Spleen (tissue), 7 donors: ENCODE data around the gene KRT39.

ENCODE experiments used
- POLR2AphosphoS5 ChIP-seq, 3 donors: sonication (generic); formaldehyde crosslinking; IDR thresholded peaks; one replicate each; pipeline ENCODE4 v1.5.1; 2017; ENCODE audit warnings: antibody characterized with exemption in 3 of 3
- TF ChIP-seq, protein P1 (sequence below), 11 experiments: fragments of 200-600 bp in 7 of 11; fragments of 450-650 bp in 4 of 11; sonication (generic) in 4 of 11; IDR thresholded peaks in 8 of 11; conservative IDR thresholded peaks in 3 of 11; 1 replicate in 7 of 11; 2 replicates in 4 of 11; pipeline versions ENCODE4 v1.4.0 to v1.8.0; 2016 to 2021; ENCODE audit warnings: antibody characterized with exemption in 11 of 11, inconsistent platforms in 4 of 11, mild to moderate bottlenecking in 1 of 11
- donor health status: DM: no; HTN: no; CAD: no; lungs with moderate emphysema.
- donor health status: DM: no; HTN: no; CAD: no.
- donor health status: DM: no; HTN: no; CAD: no.

DNA sequence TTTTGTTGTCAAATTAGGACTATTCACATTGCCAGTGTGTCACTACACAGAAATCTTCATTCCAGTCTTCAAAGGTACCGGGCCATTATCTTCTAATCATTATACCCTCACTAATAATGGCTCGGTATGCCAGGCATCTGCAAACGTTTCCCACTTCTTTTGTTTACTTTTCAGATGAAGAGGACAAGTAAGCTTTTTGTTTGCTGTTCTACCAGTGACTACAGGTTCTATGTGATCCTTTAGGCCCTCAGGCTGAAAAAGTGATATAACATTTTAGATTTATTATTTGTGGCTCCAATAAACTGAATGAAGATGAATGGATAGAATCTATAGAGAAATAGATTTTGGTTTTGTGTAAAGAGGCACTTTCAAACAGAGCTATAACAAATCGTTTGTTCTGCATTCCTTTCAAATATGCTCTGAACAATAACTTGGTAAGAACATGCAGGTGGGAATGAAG is 42.6 kb upstream of the KRT39 start:
- TF ChIP-seq POLR2AphosphoS5 (IDR thresholded peaks at IDR 0.05) = no peak
- TF ChIP-seq, protein P1, sequence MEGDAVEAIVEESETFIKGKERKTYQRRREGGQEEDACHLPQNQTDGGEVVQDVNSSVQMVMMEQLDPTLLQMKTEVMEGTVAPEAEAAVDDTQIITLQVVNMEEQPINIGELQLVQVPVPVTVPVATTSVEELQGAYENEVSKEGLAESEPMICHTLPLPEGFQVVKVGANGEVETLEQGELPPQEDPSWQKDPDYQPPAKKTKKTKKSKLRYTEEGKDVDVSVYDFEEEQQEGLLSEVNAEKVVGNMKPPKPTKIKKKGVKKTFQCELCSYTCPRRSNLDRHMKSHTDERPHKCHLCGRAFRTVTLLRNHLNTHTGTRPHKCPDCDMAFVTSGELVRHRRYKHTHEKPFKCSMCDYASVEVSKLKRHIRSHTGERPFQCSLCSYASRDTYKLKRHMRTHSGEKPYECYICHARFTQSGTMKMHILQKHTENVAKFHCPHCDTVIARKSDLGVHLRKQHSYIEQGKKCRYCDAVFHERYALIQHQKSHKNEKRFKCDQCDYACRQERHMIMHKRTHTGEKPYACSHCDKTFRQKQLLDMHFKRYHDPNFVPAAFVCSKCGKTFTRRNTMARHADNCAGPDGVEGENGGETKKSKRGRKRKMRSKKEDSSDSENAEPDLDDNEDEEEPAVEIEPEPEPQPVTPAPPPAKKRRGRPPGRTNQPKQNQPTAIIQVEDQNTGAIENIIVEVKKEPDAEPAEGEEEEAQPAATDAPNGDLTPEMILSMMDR (IDR thresholded peaks at IDR 0.05 in 8 of 11, conservative IDR thresholded peaks at IDR 0.05 in 3 of 11) = no peak
